ENCODE measurements around the gene NPM1. TPM values are rescaled to one million over a fixed set of nuclear protein-coding genes. Genes with fewer than 3 reads are reported as not detected.
"Not testable (repeated sequence)": the region's sequence is repeated elsewhere in the genome, so short reads cannot be mapped to it uniquely, and the experiment has no call there.

Gene NPM1
- total RNA-seq, 1 experiment from 2014 or later, result 4,548 TPM

DNA sequence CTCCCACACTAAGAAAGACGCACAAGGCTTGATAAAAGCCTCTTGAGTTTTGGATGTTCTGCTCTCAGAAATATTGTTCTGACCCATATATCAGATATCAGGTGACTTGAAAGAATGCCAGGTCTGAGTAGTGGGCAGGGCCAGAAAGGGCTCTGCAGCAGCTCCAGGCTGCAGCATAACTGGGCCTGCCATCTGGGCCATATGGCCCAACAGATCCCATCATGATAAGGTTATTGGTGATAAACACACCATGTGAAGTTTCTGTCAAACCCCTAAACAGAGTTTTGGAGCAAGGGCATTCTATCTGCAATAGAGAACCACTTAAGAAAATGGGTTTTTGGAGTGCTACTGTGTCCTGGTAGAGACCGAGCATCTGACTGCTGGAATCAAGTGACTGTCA is 29.8 kb upstream of the NPM1 start:
- Mint-ChIP-seq H3K27ac (ENCODE audit: low read depth, unreplicated experiment) (no peak overlapping the region), H3K4me1 (ENCODE audit: insufficient read depth, unreplicated experiment) (no peaks in the 10 kb centered on the region), H3K36me3 (ENCODE audit: insufficient read depth, unreplicated experiment) (no peaks in the 10 kb centered on the region), H3K27me3 (ENCODE audit: insufficient read depth, unreplicated experiment) (no peaks in the 10 kb centered on the region), H3K9me3 (ENCODE audit: unreplicated experiment) (no peaks in the 10 kb centered on the region), H3K4me3 (ENCODE audit: unreplicated experiment) (no peak overlapping the region)
- DNase-seq (ENCODE audit: unreplicated experiment), result no peak
- CTCF ChIA-PET, result interaction anchor here (0.6 to 2.2 kb wide), 7 partner anchors 14 to 567 kb away, joined by 3 to 8 read pairs (median 4); no protein-coding TSS in a partner anchor
- BruUV-seq (replicated peaks), result no TSS peak
- POLR2A ChIA-PET, result no interaction called here
- intact Hi-C loops (cut with micrococcal nuclease), result no loop called here
- TF ChIP-seq, protein P1, sequence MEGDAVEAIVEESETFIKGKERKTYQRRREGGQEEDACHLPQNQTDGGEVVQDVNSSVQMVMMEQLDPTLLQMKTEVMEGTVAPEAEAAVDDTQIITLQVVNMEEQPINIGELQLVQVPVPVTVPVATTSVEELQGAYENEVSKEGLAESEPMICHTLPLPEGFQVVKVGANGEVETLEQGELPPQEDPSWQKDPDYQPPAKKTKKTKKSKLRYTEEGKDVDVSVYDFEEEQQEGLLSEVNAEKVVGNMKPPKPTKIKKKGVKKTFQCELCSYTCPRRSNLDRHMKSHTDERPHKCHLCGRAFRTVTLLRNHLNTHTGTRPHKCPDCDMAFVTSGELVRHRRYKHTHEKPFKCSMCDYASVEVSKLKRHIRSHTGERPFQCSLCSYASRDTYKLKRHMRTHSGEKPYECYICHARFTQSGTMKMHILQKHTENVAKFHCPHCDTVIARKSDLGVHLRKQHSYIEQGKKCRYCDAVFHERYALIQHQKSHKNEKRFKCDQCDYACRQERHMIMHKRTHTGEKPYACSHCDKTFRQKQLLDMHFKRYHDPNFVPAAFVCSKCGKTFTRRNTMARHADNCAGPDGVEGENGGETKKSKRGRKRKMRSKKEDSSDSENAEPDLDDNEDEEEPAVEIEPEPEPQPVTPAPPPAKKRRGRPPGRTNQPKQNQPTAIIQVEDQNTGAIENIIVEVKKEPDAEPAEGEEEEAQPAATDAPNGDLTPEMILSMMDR (IDR thresholded peaks at IDR 0.05; ENCODE audit: unreplicated experiment), result no peak

DNA sequence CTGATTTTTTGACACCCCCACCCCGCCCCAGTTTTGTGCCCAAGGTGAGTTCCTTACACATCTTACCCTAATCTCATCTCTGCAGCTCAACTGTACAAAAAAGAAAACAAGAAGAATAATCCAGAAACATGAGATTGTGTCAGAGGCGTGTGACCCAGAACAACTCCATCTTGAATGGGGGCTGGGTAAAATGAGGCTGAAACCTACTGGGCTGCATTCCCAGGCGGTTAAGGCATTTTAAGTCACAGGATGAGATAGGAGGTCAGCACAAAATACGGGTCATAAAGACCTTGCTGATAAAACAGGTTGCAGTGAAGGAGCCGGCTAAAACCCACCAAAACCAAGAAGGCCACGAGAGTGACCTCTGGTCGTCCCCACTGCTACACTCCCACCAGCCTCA is 26.5 kb upstream of the NPM1 start:
- H3K36me3 Mint-ChIP-seq (ENCODE audit: insufficient read depth, unreplicated experiment); DNase-seq (ENCODE audit: unreplicated experiment); BruUV-seq (replicated peaks); H3K27ac Mint-ChIP-seq (ENCODE audit: low read depth, unreplicated experiment); H3K4me1 Mint-ChIP-seq (ENCODE audit: insufficient read depth, unreplicated experiment); H3K4me3 Mint-ChIP-seq (ENCODE audit: unreplicated experiment); H3K27me3 Mint-ChIP-seq (ENCODE audit: insufficient read depth, unreplicated experiment); H3K9me3 Mint-ChIP-seq (ENCODE audit: unreplicated experiment); intact Hi-C loops (cut with micrococcal nuclease): not testable (repeated sequence)
- ChIA-PET CTCF (interaction anchor here (0.5 to 1.4 kb wide), 2 partner anchors 19 to 157 kb away, joined by 3 to 5 read pairs; no protein-coding TSS in a partner anchor), POLR2A (interaction anchor here (0.6 to 0.7 kb wide), 2 partner anchors 467 to 826 kb away, joined by 3 to 4 read pairs; no protein-coding TSS in a partner anchor)

DNA sequence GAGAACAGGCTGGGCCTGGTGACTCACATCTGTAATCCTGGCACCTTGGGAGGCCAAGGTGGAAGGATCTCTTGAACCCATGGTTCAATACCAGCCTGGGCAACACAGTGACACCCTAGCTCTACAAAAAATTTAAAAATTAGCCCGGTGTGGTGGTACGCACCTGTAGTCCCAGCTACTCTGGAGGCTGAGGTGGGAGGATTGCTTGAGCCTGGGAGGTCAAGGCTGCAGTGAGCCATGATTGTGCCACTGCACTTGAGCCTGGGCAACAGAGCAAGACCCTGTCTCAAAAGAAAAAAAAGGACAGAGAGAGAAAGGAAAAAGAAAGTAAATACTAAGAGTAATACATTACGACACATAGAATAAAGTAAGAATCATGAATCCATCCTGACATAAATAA is 24.4 kb upstream of the NPM1 start:
- intact Hi-C loops (cut with micrococcal nuclease); H3K4me3 Mint-ChIP-seq (ENCODE audit: unreplicated experiment); DNase-seq (ENCODE audit: unreplicated experiment); H3K9me3 Mint-ChIP-seq (ENCODE audit: unreplicated experiment); H3K27ac Mint-ChIP-seq (ENCODE audit: low read depth, unreplicated experiment); BruUV-seq (replicated peaks); H3K27me3 Mint-ChIP-seq (ENCODE audit: insufficient read depth, unreplicated experiment); H3K36me3 Mint-ChIP-seq (ENCODE audit: insufficient read depth, unreplicated experiment); H3K4me1 Mint-ChIP-seq (ENCODE audit: insufficient read depth, unreplicated experiment); POLR2A ChIA-PET: not testable (repeated sequence)
- CTCF ChIA-PET, result interaction anchor here (1.0 to 1.1 kb wide), 2 partner anchors 379 to 572 kb away, joined by 3 read pairs; no protein-coding TSS in a partner anchor

DNA sequence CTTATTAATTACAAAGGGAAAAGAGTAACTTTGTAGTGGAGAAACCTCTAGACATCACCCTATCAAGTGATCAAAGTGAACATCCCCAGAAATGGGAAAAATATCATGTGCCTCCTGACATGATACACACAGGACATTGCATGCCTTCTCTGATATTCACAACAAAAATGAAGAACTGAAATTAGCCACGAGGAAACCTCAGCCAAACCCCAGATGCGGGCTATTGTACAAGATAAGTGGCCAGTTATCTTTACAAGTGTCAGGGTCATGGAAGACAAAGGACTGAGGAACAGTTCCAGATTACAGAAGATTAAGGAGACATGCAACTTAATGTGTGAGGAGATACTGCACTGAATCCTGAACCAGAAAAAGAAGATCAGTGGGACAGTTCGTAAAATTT is 23.8 kb upstream of the NPM1 start:
- ChIA-PET CTCF (interaction anchor here (0.6 to 1.0 kb wide), 2 partner anchors 18 to 572 kb away, joined by 3 read pairs; no protein-coding TSS in a partner anchor), POLR2A (no interaction called here)
- no TSS peak for BruUV-seq (replicated peaks)
- TF ChIP-seq, protein P1 (IDR thresholded peaks at IDR 0.05; ENCODE audit: unreplicated experiment), result no peak
- Mint-ChIP-seq H3K36me3 (ENCODE audit: insufficient read depth, unreplicated experiment) (no peaks in the 10 kb centered on the region), H3K9me3 (ENCODE audit: unreplicated experiment) (no peaks in the 10 kb centered on the region), H3K4me1 (ENCODE audit: insufficient read depth, unreplicated experiment) (no peaks in the 10 kb centered on the region), H3K4me3 (ENCODE audit: unreplicated experiment) (no peak overlapping the region), H3K27me3 (ENCODE audit: insufficient read depth, unreplicated experiment) (no peaks in the 10 kb centered on the region), H3K27ac (ENCODE audit: low read depth, unreplicated experiment) (no peak overlapping the region)
- no peak for DNase-seq (ENCODE audit: unreplicated experiment)
- intact Hi-C loops (cut with micrococcal nuclease), result no loop called here

DNA sequence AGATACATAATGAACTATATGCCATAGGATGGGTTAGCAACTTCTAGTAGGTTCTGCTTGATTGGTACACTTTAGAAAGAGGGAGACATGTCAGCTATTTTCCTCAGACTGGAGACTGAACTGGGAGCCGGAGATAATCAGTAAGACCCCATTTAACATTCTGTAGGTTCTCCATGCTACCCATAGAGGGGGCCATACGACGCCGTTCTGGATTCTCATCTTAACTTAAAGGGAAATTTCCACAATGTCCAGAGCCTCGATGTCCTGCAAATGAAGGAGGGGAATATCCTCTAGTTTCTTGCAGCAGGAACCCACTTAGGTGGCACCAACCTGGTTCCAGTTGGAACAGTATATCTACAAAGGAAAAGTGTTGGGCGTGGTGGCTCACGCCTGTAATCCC is 22.3 kb upstream of the NPM1 start:
- DNase-seq (ENCODE audit: unreplicated experiment), result no peak
- Mint-ChIP-seq H3K27me3 (ENCODE audit: insufficient read depth, unreplicated experiment) (no peaks in the 10 kb centered on the region), H3K4me1 (ENCODE audit: insufficient read depth, unreplicated experiment) (no peaks in the 10 kb centered on the region), H3K36me3 (ENCODE audit: insufficient read depth, unreplicated experiment) (no peaks in the 10 kb centered on the region), H3K4me3 (ENCODE audit: unreplicated experiment) (no peak overlapping the region), H3K9me3 (ENCODE audit: unreplicated experiment) (no peaks in the 10 kb centered on the region), H3K27ac (ENCODE audit: low read depth, unreplicated experiment) (no peak overlapping the region)
- intact Hi-C loops (cut with micrococcal nuclease), result no loop called here
- ChIA-PET POLR2A (no interaction called here), CTCF (interaction anchor here (0.6 to 1.1 kb wide), 3 partner anchors 11 to 1205 kb away, joined by 3 to 4 read pairs (median 3); no protein-coding TSS in a partner anchor)
- TF ChIP-seq, protein P1 (IDR thresholded peaks at IDR 0.05; ENCODE audit: unreplicated experiment), result no peak
- no TSS peak for BruUV-seq (replicated peaks)
